Measurements from ENCODE around the gene ABLIM3.

- TF ChIP-seq POLR2A (IDR thresholded peaks at IDR 0.05), result no peak
- TF ChIP-seq CTCF (IDR thresholded peaks at IDR 0.05), result no peak
Measured at GRCh38 chr5:149257889-149258705, 116.8 kb downstream of the ABLIM3 start.
